ENCODE results near the gene MAP3K21. TPM values are rescaled to one million over a fixed set of nuclear protein-coding genes. Genes with fewer than 3 reads are reported as not detected.

The MAP3K21 gene
- total RNA-seq (2022), result 20.3 and 24.2 TPM in 2 replicates
- Bru-seq, nascent RNA, result percentile 89 among the genes with signal in this experiment
- BruChase-seq, experiment 1, labeled RNA remaining after a 6-hour chase, result percentile 76 among the genes with signal in this experiment
- percentile 84 among the genes with signal in this experiment for BruChase-seq, experiment 2, labeled RNA remaining after a 2-hour chase
- long read RNA-seq, full-length matches to known transcripts, result 24 of 57 reads
- long read RNA-seq, partial matches to known transcripts, result 26 of 57 reads
- long read RNA-seq, other reads (novel, unspliced or antisense), result 7 of 57 reads

DNA sequence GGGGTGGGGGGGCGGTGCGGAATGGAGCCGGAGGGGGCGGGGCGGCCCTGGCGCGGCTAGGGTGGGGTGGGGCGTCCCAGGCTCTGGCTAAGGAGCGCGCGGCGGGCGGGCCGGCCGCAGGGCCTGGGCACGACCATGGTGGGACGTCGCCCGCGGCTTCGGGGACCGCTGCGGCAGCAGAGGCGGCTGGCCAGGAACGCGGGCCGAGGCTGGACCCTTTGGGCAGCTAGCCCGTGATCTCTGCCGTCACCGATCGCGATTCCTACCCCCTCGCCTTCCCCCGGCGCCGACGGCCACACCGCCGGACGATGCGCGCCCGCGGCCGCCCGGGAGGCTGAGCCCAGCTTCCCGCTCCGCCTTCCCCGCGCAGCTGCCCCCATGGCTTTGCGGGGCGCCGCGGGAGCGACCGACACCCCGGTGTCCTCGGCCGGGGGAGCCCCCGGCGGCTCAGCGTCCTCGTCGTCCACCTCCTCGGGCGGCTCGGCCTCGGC, at the start of gene MAP3K21:
Gene MAP3K21, plus strand, starts transcription at position 74 of the 491 bp plus-strand sequence. Its CDS starts 305 bp downstream, at position 379.
- ChIA-PET CTCF (interaction anchor here (0.7 to 1.3 kb wide), 5 partner anchors 16 to 241 kb away, joined by 3 to 4 read pairs (median 4); no protein-coding TSS in a partner anchor), POLR2A (interaction anchor here (0.9 to 8.9 kb wide), 16 partner anchors 8 to 1150 kb away, joined by 3 to 129 read pairs (median 5); partner anchors contain the start of genes KCNK1 and PCNX2)
- no peaks in the 10 kb centered on the region for H3K9me3 Mint-ChIP-seq (ENCODE audit: unreplicated experiment)
- peak within 1 kb of the TSS; percentile 87 for H3K4me3 Mint-ChIP-seq (ENCODE audit: unreplicated experiment)
- TF ChIP-seq, protein P1, sequence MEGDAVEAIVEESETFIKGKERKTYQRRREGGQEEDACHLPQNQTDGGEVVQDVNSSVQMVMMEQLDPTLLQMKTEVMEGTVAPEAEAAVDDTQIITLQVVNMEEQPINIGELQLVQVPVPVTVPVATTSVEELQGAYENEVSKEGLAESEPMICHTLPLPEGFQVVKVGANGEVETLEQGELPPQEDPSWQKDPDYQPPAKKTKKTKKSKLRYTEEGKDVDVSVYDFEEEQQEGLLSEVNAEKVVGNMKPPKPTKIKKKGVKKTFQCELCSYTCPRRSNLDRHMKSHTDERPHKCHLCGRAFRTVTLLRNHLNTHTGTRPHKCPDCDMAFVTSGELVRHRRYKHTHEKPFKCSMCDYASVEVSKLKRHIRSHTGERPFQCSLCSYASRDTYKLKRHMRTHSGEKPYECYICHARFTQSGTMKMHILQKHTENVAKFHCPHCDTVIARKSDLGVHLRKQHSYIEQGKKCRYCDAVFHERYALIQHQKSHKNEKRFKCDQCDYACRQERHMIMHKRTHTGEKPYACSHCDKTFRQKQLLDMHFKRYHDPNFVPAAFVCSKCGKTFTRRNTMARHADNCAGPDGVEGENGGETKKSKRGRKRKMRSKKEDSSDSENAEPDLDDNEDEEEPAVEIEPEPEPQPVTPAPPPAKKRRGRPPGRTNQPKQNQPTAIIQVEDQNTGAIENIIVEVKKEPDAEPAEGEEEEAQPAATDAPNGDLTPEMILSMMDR (IDR thresholded peaks at IDR 0.05; ENCODE audit: unreplicated experiment), result no peak
- peak within 1 kb of the TSS; percentile 89 for H3K27ac Mint-ChIP-seq (ENCODE audit: low read depth, unreplicated experiment)
- peaks cover 46% of the 10 kb centered on the region for H3K4me1 Mint-ChIP-seq (ENCODE audit: insufficient read depth, unreplicated experiment)
- no peaks in the 10 kb centered on the region for H3K27me3 Mint-ChIP-seq (ENCODE audit: insufficient read depth, unreplicated experiment)
- intact Hi-C loops (cut with micrococcal nuclease), result no loop called here
- no TSS peak for BruUV-seq (replicated peaks)
- no peaks in the 10 kb centered on the region for H3K36me3 Mint-ChIP-seq (ENCODE audit: insufficient read depth, unreplicated experiment)
- DNase-seq (ENCODE audit: unreplicated experiment), result no peak

DNA sequence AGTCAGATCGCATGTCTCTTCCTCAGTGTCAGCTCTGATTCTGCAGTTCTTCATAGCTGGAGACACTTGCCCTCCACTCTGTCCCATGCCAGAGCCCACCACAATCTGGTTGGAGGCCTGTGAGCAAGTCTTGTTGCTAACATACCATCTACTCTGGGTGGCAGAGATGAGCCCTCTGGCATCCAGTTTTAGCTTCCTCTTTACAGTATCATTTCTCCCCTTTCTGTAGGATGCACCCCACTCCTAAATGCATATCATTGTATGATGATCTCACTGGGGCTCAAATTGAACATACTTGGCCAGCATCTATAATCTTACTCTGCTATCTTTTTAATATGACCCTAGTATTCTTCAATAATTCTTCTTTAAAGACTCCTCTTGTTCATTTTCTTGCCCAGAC, 48.9 kb upstream of the MAP3K21 start:
- Mint-ChIP-seq H3K4me1 (ENCODE audit: insufficient read depth, unreplicated experiment) (peaks cover 10% of the 10 kb centered on the region), H3K36me3 (ENCODE audit: insufficient read depth, unreplicated experiment) (no peaks in the 10 kb centered on the region), H3K9me3 (ENCODE audit: unreplicated experiment) (no peaks in the 10 kb centered on the region), H3K27ac (ENCODE audit: low read depth, unreplicated experiment) (no peak overlapping the region), H3K4me3 (ENCODE audit: unreplicated experiment) (no peak overlapping the region), H3K27me3 (ENCODE audit: insufficient read depth, unreplicated experiment) (no peaks in the 10 kb centered on the region)
- no TSS peak for BruUV-seq (replicated peaks)
- no peak for DNase-seq (ENCODE audit: unreplicated experiment)
- intact Hi-C loops (cut with micrococcal nuclease), result no loop called here
- TF ChIP-seq, protein P1 (IDR thresholded peaks at IDR 0.05; ENCODE audit: unreplicated experiment), result no peak
- ChIA-PET POLR2A (interaction anchor here (0.5 to 2.1 kb wide), 9 partner anchors 10 to 1720 kb away, joined by 3 to 10 read pairs (median 3); partner anchors contain the start of gene PCNX2), CTCF (interaction anchor here (1.0 kb wide), 1 partner anchor 13 kb away, joined by 3 read pairs; no protein-coding TSS in a partner anchor)

DNA sequence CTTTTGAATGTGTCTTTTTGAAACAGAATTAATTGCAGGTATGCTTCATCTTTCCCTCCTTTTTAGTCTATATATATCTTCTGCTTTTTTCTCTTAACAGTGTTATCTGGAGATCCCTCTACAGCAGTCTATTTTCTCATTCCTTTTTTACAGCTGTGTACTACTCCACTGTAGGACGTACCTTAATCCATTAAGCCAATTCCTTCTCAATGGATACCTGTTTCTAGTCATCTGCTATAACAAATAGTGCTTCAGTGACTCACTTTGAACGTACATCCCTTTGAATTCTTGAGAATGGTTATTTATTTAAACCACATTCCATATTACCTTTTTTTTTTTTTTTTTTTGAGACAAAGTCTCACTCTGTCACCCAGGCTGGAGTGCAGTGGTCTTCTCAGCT, 47.6 kb upstream of the MAP3K21 start:
- CTCF ChIA-PET, result interaction anchor here (0.7 to 0.9 kb wide), 3 partner anchors 10 to 218 kb away, joined by 3 read pairs; no protein-coding TSS in a partner anchor
- BruUV-seq (replicated peaks), result no TSS peak
- no peaks in the 10 kb centered on the region for H3K36me3 Mint-ChIP-seq (ENCODE audit: insufficient read depth, unreplicated experiment)
- TF ChIP-seq, protein P1 (IDR thresholded peaks at IDR 0.05; ENCODE audit: unreplicated experiment), result no peak
- peaks cover 10% of the 10 kb centered on the region for H3K4me1 Mint-ChIP-seq (ENCODE audit: insufficient read depth, unreplicated experiment)
- no peak overlapping the region for H3K4me3 Mint-ChIP-seq (ENCODE audit: unreplicated experiment)
- H3K9me3 Mint-ChIP-seq (ENCODE audit: unreplicated experiment), result no peaks in the 10 kb centered on the region
- POLR2A ChIA-PET, result interaction anchor here (1.4 to 2.1 kb wide), 2 partner anchors 13 to 18 kb away, joined by 4 to 10 read pairs; no protein-coding TSS in a partner anchor
- H3K27me3 Mint-ChIP-seq (ENCODE audit: insufficient read depth, unreplicated experiment), result no peaks in the 10 kb centered on the region
- intact Hi-C loops (cut with micrococcal nuclease), result no loop called here
- DNase-seq (ENCODE audit: unreplicated experiment), result no peak
- H3K27ac Mint-ChIP-seq (ENCODE audit: low read depth, unreplicated experiment), result no peak overlapping the region

All from MCF 10A (cell line).